GM12891 (cell line): ENCODE data around the gene SLC26A9.

ENCODE experiments used
- PAX5 ChIP-seq: IDR thresholded peaks from 2 replicates; pipeline ENCODE4 v1.6.1; 2011; ENCODE audit warnings: low read length, moderate library complexity, mild to moderate bottlenecking; ENCODE audit not compliant: insufficient read depth, severe bottlenecking
- POLR2A ChIP-seq: IDR thresholded peaks from 2 replicates; pipeline ENCODE4 v1.6.1; 2011; ENCODE audit warnings: low read depth, low read length, control low read depth
- POLR2AphosphoS5 ChIP-seq: IDR thresholded peaks from 2 replicates; pipeline ENCODE4 v1.6.1; 2011; ENCODE audit warnings: low read depth, low read length, control low read depth
- TAF1 ChIP-seq: IDR thresholded peaks from 2 replicates; pipeline ENCODE4 v1.6.1; 2011; ENCODE audit warnings: low read depth, low read length, control low read depth

DNA sequence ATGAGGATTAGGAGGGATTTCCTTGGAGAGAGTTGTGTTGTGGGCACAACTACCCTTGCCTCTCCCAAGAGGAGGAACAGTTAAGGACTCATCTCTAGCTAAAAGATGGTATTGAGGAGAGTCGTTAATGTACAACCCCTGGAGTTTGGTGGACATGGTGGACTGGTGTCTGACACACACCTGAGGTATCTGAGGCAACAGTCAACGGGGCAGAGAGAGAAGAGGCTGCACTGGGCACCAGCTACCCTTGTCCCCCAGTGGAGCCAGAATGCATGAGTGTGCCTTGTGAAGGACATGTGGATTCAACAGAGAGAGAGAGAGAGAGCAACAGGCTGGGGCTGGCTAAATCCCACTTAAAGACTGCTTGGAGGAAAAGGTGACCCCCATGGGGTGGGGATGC is 47.0 kb upstream of the SLC26A9 start:
- TF ChIP-seq PAX5 (no peak), POLR2A (no peak), TAF1 (no peak), POLR2AphosphoS5 (no peak)
